Measurements from ENCODE around the gene TLX2. TPM values are rescaled to one million over a fixed set of nuclear protein-coding genes. Genes with fewer than 3 reads are reported as not detected.
A peak's percentile ranks its signal among the peaks of the same experiment; 100 is the strongest.

The TLX2 gene
- polyA plus RNA-seq, 1 donor from 2014 or later, result not detected

DNA sequence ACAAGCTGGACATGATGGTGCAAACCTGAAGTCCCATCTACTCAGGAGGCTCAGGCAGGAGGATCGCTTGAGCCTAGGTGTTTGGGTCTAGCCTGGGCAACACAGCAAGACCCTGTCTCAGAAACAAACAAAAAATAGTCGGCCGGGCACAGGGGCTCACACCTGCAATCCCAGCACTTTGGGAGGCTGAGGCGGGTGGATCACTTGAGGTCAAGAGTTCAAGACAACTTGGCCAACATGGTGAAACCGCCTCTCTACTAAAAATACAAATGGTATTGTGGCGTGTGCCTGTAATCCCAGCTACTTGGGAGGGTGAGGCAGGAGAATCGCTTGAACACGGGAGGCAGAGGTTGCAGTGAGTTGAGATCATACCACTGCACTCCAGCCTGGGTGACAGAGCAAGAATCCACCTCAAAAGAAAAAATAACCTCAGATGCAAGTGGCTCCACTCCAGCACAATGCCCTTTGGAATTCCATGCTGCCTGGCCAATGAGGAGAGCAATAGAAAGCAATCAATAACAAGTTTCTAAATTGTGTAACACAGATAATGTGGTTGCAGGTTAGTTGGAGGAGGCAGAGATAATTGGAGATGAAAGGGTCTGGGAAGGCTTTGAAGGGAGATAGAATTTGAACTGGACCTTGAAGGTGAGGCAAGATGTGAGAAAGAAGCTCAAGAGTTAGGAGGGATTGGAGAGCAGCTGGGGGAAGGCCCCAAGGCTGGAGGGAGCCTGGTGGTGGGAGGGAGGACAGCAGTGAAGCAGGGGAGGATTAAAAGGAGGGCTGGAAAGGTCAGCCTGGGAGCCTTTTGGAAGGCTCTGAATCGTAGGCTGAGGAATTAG, 25.4 kb upstream of the TLX2 start:
- peaks cover 10% of the 10 kb centered on the region for H3K36me3 Mint-ChIP-seq
- H3K9me3 Mint-ChIP-seq, result no peaks in the 10 kb centered on the region
- no peaks in the 10 kb centered on the region for H3K27me3 Mint-ChIP-seq
- peaks cover 0 to 5% (median 4%) of the 10 kb centered on the region in 3 donors for H3K4me1 Mint-ChIP-seq
- no peak overlapping the region for H3K4me3 Mint-ChIP-seq
- no peak overlapping the region for H3K27ac Mint-ChIP-seq

DNA sequence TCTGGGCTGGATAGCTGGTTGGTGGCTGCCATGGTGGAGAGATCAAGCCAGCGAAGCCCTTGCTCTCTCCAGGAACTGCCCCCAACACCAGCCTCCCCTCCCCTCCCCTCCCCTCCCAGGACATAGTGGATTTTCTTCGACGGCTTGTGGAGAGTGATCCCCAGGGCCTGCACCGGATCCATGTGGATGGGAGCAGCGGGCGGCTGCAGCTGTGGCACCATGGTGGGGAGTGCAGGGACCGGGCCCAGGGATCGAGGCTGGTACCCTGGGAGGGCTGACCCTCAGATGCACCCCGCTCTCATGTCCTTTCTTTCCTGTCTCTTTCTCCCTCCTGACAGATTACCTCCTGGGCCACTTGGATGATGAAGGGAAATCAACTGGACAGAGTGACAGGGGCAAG, 24.3 kb upstream of the TLX2 start:
- Mint-ChIP-seq H3K4me3 (no peak overlapping the region), H3K27me3 (no peaks in the 10 kb centered on the region), H3K9me3 (no peaks in the 10 kb centered on the region), H3K36me3 (peaks cover 10% of the 10 kb centered on the region), H3K4me1 (peaks cover 0 to 5% (median 4%) of the 10 kb centered on the region in 3 donors), H3K27ac (no peak overlapping the region)

DNA sequence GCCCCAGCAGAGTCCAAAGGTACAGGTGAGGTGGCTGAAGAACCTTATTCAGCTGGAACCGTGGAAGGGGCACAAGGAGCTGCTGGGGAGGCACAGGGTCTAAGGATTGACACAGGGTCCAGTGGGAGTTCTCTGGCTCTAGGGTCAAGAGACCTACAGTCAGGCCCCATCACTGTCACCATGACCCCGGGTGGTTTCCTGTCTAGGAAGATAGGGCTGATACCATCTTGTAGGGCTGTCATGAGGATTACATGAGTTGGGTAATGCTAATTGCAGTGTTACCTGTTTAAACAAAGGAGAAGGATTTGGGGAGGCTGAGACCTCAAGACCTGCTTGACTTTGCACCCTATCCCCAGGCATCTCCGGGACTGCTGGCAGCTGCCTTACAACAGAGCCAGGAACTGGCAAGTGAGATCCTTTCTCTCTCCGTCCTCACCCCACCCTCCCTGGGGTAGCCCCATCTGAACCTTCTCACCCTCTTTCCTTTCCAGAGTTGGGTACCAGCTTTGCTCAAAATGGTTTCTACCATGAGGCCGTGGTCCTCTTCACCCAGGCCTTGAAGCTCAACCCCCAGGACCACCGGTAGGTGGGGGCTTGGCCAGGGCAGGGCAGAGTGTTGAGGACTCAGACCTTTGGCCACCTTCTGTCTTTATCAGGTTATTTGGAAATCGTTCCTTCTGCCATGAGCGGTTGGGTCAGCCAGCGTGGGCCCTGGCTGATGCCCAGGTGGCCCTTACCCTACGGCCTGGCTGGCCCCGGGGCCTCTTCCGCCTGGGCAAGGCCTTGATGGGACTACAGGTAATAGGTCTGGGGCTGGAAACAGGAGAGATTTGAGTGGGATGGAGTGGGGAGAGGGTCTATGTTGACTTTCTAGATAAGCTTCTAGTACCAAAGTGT, 22.4 kb upstream of the TLX2 start:
- peaks cover 0 to 1% (median 0%) of the 10 kb centered on the region in 3 donors for H3K4me1 Mint-ChIP-seq
- no peak overlapping the region for H3K4me3 Mint-ChIP-seq
- no peaks in the 10 kb centered on the region for H3K27me3 Mint-ChIP-seq
- H3K36me3 Mint-ChIP-seq, result peaks cover 8% of the 10 kb centered on the region
- H3K9me3 Mint-ChIP-seq, result no peaks in the 10 kb centered on the region
- H3K27ac Mint-ChIP-seq, result peak overlapping the region in 1 of 3 donors; percentile 43

DNA sequence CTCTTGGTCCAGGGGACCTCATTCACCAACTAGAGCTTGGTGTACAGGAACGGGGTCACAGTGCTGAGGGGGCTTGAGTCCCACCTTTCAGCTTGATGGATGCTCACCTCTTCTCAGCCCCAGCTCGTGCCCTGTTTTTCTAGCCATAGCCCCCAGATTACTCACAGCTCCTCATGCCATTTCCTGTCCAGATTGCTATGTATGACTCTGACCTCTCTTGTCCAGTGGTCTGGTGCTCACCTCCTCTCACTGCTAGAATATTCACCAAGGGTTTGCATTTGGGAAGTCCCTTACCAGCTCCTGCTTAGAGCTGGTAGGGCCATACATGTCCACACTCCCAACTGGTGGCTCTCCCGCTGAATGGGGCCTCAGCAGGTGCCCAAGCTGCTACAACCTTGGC, 20.7 kb upstream of the TLX2 start:
- Mint-ChIP-seq H3K27ac (no peak overlapping the region), H3K9me3 (no peaks in the 10 kb centered on the region), H3K27me3 (peaks cover 9% of the 10 kb centered on the region), H3K4me3 (peak overlapping the region in 1 of 4 donors; percentile 20), H3K36me3 (peaks cover 8% of the 10 kb centered on the region), H3K4me1 (peaks cover 3 to 6% (median 5%) of the 10 kb centered on the region in 3 donors)

DNA sequence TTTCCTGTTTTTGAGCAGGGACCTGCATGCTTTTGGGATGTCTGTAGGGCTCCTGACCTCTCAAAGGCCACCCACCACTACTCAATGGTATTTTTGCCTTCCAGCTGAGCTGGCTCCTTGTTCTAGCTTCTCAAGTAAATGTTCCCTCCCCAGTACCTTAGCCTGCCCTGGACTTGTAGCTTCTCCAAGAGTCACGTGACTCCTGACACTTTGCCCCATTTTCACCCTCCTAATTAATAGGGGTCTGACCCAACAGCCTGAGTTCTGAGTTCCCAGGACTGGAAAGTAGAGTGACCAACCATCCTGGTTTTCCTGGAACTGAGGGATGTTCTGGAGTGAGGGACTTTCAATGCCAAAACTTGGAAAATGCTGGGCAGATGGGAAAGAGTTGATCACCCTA, 18.8 kb upstream of the TLX2 start:
- H3K36me3 Mint-ChIP-seq, result peaks cover 4% of the 10 kb centered on the region
- H3K9me3 Mint-ChIP-seq, result no peaks in the 10 kb centered on the region
- H3K27ac Mint-ChIP-seq, result peak overlapping the region in 1 of 3 donors; percentile 81
- H3K4me1 Mint-ChIP-seq, result peaks cover 8 to 14% (median 12%) of the 10 kb centered on the region in 3 donors
- H3K4me3 Mint-ChIP-seq, result no peak overlapping the region
- H3K27me3 Mint-ChIP-seq, result peaks cover 22% of the 10 kb centered on the region

DNA sequence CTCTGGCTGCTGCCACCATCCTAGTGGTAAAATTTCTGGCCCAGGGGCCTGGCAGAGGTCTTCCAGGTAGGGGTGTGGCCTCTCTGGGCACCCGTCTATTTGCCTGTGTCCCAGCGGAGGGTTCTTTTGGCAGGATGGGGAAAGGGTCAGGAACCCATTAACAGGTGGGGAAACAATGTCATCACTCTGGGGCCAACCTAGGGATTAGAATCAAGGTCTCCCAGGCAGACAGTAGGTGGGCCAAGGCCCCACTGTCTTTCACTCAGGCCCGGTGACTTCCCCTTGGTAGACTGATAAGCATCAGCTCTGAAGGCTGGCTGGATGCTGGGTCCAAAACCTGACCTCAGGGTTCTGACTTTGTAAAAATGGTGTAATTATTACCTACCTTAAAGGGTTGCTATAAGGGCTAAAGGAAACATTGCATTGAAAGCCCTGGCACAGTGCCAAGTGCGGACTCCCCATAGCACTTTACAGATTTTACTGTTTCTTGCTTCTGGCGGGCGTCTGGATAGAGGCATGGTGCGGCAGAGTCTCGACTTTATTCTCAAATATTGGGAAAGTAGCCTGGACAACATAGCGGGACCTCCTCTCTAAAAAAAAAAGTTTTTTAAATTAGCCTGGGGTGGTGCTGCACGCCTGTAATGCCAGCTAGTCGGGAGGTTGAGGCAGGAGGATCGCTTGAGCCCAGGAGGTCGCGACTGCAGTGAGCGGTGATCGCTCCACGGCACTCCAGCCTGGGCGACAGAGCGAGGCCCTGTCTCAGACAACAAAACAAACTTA, 17.1 kb upstream of the TLX2 start:
- Mint-ChIP-seq H3K9me3 (no peaks in the 10 kb centered on the region), H3K27me3 (peaks cover 28% of the 10 kb centered on the region), H3K27ac (no peak overlapping the region), H3K36me3 (no peaks in the 10 kb centered on the region), H3K4me1 (peaks cover 10 to 17% (median 12%) of the 10 kb centered on the region in 3 donors), H3K4me3 (peak overlapping the region in 3 of 4 donors; percentile 9 to 89 (median 48))

DNA sequence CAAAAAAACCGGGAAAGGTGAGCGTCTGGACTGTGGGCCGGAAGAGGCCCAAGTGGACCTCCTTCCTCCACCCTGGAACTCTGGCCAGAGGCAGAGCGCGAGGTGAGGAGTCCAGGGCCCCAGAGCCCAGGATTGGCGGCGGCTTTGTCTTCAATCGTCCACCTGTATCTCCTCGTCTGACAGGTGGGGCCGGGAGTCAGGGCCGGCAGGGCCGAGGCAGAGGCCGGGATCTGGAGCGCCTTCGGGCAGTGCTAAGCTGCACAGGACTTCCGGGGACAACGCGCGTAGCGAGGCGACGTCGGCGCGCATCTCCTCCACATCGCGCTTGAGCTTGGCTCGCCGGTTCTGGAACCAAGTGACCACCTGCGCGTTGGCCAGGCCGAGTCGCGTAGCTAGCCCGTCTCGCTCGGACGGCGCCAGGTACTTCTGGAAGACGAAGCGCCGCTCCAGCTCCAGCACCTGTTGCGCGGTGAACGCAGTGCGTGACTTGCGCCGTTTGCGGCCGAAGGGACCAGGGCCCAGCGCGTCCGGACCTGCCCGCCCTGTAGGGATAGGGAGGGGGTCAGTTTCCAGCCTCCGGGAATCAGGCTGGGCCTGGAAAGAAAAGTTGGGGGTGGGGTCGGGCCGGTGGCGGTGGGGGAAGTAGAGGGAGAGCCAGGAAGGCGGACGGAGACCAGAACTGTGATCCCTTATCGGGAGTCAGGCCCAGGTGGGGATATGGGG, 16.3 kb upstream of the TLX2 start:
- peaks cover 35% of the 10 kb centered on the region for H3K27me3 Mint-ChIP-seq
- no peaks in the 10 kb centered on the region for H3K36me3 Mint-ChIP-seq

DNA sequence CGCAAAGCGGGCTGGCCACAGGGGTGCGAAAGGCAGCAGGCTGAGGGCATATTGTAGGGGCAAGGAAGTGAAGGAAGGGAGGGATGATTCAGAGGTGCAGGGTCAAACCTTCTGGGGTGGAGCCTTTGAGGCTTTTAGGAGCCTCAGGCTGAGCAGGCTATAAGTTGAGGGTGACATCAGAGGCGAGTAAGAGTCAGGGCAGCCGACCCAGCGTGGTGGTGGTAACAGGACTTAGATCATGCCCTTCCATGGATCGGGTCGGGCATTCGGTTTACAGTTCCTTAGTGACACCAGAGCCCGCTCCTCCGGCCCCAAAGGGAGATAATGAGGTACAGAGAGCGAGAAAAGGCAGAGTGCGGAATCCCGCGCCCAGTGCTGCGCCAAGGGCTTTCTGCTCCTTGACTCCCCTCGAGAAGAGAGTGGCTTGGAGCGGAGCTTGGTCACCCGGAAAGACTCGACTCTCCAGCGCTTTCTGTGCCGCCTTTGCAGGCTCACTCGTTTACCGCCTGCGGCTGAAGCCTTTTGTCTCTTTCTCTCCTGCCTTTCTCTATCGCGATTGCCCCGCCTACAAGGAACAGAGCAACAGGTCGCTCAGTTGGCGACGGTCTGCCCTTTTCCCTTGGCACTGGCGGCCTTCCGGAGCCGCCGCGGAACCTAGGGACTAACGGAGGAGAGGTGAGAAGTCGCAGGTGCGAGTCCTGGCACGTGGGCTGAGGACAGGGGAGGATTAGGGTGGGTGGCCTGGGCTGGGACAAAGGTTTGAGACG, 15.6 kb upstream of the TLX2 start:
- H3K4me3 Mint-ChIP-seq, result peak overlapping the region; percentile 67 to 94 (median 91)
- peak overlapping the region; percentile 41 to 86 (median 79) for H3K27ac Mint-ChIP-seq
- H3K27me3 Mint-ChIP-seq, result peaks cover 42% of the 10 kb centered on the region
- peaks cover 12 to 20% (median 19%) of the 10 kb centered on the region in 3 donors for H3K4me1 Mint-ChIP-seq
- H3K9me3 Mint-ChIP-seq, result no peaks in the 10 kb centered on the region
- H3K36me3 Mint-ChIP-seq, result no peaks in the 10 kb centered on the region

More for the DNA sequence above, 16.3 kb upstream of the TLX2 start:
- H3K4me3 Mint-ChIP-seq, result peak overlapping the region; percentile 67 to 94 (median 91)
- H3K9me3 Mint-ChIP-seq, result no peaks in the 10 kb centered on the region
- peak overlapping the region in 2 of 3 donors; percentile 41 to 86 for H3K27ac Mint-ChIP-seq
- H3K4me1 Mint-ChIP-seq, result peaks cover 12 to 17% (median 15%) of the 10 kb centered on the region in 3 donors

DNA sequence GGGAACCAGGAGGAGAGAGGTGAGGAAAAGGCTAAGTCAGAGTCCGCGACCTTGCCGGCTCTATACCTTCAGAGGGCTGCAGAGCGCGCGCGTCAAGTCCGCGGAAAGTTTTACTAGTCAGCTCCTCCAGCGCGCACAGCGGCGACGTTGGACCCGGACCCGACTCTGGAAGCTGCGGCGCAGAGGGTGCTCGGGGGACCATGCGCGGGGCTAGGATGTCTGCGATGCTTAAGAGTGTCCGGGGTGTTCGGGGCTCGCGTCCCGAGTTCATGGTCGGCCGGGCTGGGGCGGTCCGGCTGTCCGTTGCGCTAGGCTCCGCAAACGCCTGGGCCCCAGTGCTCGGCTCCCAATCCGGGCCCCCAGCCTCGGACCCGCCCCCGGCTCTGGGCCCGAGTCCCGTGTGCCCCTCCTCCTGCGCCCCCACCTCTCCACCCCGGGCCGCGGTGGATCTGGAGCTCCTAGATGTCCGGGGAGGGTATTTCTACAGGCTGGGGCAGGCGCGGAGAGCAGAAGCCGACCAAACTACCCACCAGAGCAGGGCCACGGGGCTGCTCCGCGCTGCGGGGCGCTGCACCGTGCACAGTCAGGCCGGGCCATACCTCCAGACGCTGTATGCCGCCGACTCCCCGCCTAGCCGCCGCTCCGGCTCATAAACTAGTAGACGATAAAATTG, 14.8 kb upstream of the TLX2 start, which contains the start of gene LBX2:
Gene LBX2 (minus strand): TSS at position 337 of the 673 bp plus-strand sequence. CDS start 66 bp downstream, at position 271.
- H3K4me3 Mint-ChIP-seq, result peak within 1 kb of the TSS; percentile 86 to 94 (median 91)
- H3K36me3 Mint-ChIP-seq, result peaks cover 1% of the 10 kb centered on the region
- H3K27ac Mint-ChIP-seq, result peak within 1 kb of the TSS; percentile 79 to 90 (median 86)
- H3K9me3 Mint-ChIP-seq, result no peaks in the 10 kb centered on the region
- H3K4me1 Mint-ChIP-seq, result peaks cover 16 to 24% (median 23%) of the 10 kb centered on the region in 3 donors
- H3K27me3 Mint-ChIP-seq, result peaks cover 48% of the 10 kb centered on the region

DNA sequence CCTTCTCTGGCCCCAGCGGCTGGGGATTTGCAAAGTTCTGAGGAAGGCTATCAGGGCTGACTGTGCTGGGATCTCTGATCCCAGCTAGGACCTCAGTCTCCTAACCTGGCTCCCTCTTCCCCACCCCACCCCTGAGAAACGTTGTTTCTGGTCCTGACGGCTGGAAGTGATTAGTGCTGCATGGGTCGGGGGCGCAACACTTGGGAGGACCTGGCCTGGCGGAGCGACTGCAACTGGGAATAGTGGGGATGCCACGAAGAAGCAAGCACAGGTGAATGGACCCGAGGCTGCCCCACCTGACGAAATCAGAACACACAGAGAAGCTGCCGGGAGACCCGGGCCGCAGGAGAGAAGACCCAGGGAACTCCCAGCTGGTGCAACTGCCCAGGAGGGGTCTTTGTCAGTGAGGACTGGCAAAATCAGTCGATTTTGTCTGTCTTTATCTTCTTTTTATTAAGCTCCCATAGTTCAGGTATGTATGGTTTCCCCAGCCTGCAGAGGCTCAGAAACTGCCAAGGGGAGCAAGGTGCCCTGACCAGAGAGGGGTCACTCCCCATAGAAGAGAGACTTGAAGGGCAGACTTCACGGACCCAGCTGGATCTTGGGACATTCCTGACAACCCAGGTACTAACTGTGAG, 14.2 kb upstream of the TLX2 start:
- peaks cover 8% of the 10 kb centered on the region for H3K36me3 Mint-ChIP-seq
- H3K27me3 Mint-ChIP-seq, result peaks cover 51% of the 10 kb centered on the region
- peak overlapping the region; percentile 25 to 86 (median 46) for H3K4me3 Mint-ChIP-seq
- H3K27ac Mint-ChIP-seq, result peak overlapping the region in 2 of 3 donors; percentile 53 to 90
- H3K4me1 Mint-ChIP-seq, result peaks cover 22 to 24% (median 23%) of the 10 kb centered on the region in 3 donors
- H3K9me3 Mint-ChIP-seq, result no peaks in the 10 kb centered on the region

DNA sequence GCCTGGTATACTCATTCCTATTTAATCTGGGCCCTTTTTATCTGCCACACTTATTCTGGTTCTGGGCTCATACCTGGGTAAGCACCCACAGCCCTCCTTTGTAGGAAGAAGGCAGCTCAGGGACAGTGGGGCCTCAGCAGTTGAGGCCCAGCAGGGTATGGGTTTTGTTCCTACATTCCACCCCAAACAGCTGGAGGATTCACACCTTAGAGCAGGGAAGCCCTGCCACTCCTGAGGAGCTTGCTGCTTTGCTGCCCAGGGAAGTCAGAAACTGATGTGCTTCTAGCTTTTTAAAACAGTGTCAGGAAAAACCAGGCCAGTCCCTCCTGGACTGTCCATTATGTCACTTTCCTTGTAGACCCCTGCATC, 13.7 kb upstream of the TLX2 start:
- peak overlapping the region in 1 of 3 donors; percentile 90 for H3K27ac Mint-ChIP-seq
- H3K9me3 Mint-ChIP-seq, result no peaks in the 10 kb centered on the region
- H3K36me3 Mint-ChIP-seq, result peaks cover 11% of the 10 kb centered on the region
- H3K27me3 Mint-ChIP-seq, result peaks cover 51% of the 10 kb centered on the region
- H3K4me1 Mint-ChIP-seq, result peaks cover 22 to 24% (median 23%) of the 10 kb centered on the region in 3 donors
- peak overlapping the region in 2 of 4 donors; percentile 33 to 86 for H3K4me3 Mint-ChIP-seq

DNA sequence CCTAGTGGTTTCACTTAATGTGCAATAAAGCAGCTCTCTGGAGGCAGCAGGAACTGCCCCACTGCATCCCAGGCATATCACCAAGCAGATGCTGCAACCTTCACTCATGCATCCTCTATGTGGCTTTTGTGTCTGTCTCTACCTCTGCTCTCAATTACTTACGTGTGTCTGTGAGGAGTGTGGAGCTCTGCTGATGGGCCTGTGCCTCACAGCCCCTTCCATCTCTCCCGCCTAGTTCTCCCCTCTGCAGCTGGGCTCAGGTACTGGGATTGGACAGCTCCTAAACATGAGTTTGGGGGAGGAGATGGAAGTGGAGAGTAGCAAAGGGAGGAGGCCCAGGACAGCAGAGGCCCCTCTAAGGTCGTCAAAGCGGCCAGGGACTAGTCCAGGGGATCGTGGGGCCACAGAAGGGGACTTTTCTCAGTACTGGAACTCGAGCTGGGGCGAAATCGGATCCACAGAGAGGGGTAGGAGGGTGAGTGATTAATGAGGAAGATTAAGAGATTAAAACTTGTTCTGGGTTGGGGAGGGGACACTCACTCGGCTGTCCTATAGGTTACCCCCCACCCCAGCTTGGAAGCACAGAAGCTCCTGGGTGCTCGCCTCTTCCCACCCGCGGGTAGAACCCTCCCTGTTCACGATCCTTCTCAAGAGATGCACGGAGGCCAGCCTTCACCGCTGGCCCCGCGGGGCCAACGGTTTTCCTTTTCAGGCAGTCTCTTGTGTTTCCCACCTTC, 12.7 kb upstream of the TLX2 start:
- Mint-ChIP-seq H3K36me3 (peaks cover 12% of the 10 kb centered on the region), H3K27me3 (peaks cover 51% of the 10 kb centered on the region), H3K4me1 (peaks cover 23 to 25% (median 24%) of the 10 kb centered on the region in 3 donors), H3K9me3 (no peaks in the 10 kb centered on the region), H3K4me3 (peak overlapping the region in 3 of 4 donors; percentile 70 to 88 (median 86)), H3K27ac (peak overlapping the region in 2 of 3 donors; percentile 72 to 90)

All from IgD-negative memory B cell (primary cell).